ELF-1 (cell line): Measurements from ENCODE around the gene ACSS2.

Experiments used
- DNase-seq: peaks from one replicate; pipeline ENCODE4 v3.0.0-alpha.2; 2016; ENCODE audit warnings: low read depth, low spot score

Gene ACSS2

GRCh38 chr20:34946661-34947060 lies 70.2 kb downstream of the ACSS2 start:
- no peak for DNase-seq

GRCh38 chr20:34947336-34947735 lies 70.9 kb downstream of the ACSS2 start:
- no peak for DNase-seq

GRCh38 chr20:34948030-34948429 lies 71.6 kb downstream of the ACSS2 start:
- no peak for DNase-seq

- DNase-seq = no peak
Measured at GRCh38 chr20:34949120-34949519, 72.7 kb downstream of the ACSS2 start.

GRCh38 chr20:34951252-34951651 lies 74.8 kb downstream of the ACSS2 start:
- no peak for DNase-seq

GRCh38 chr20:34951652-34952051 lies 75.2 kb downstream of the ACSS2 start:
- DNase-seq = no peak

GRCh38 chr20:34952671-34953070 lies 76.3 kb downstream of the ACSS2 start:
- DNase-seq = no peak

- DNase-seq = no peak
Measured at GRCh38 chr20:34953960-34954359, 77.5 kb downstream of the ACSS2 start.

GRCh38 chr20:34954904-34955230 lies 78.5 kb downstream of the ACSS2 start:
- DNase-seq = no peak

- DNase-seq = peak; percentile 99
Measured at GRCh38 chr20:34955231-34956040, 79.0 kb downstream of the ACSS2 start, which contains the start of the genes GSS and MYH7B. Gene GSS, minus strand, starts transcription at chr20:34955806. Its CDS starts 3,954 bp downstream, at chr20:34951852. Gene MYH7B, plus strand, starts transcription at chr20:34955868. Its CDS starts 22,138 bp downstream, at chr20:34978006.

GRCh38 chr20:34956041-34956458 lies 79.6 kb downstream of the ACSS2 start:
- no peak for DNase-seq

- DNase-seq = peak; percentile 69
Measured at GRCh38 chr20:34956751-34957472, 80.5 kb downstream of the ACSS2 start.

- no peak for DNase-seq
Measured at GRCh38 chr20:34964486-34964885, 88.1 kb downstream of the ACSS2 start.

GRCh38 chr20:34965051-34965450 lies 88.6 kb downstream of the ACSS2 start:
- peak; percentile 47 for DNase-seq

GRCh38 chr20:34967421-34967820 lies 91.0 kb downstream of the ACSS2 start:
- no peak for DNase-seq

GRCh38 chr20:34968042-34968775 lies 91.8 kb downstream of the ACSS2 start:
- DNase-seq = no peak

GRCh38 chr20:34970193-34970840 lies 93.9 kb downstream of the ACSS2 start:
- no peak for DNase-seq

GRCh38 chr20:34970846-34971560 lies 94.6 kb downstream of the ACSS2 start:
- DNase-seq = no peak

- no peak for DNase-seq
Measured at GRCh38 chr20:34971561-34972235, 95.3 kb downstream of the ACSS2 start.

- DNase-seq = no peak
Measured at GRCh38 chr20:34974246-34974645, 97.8 kb downstream of the ACSS2 start.
